ENCODE data around the gene COG1. TPM values are rescaled to one million over a fixed set of nuclear protein-coding genes. Genes with fewer than 3 reads are reported as not detected.

Gene COG1
- total RNA-seq, 2 experiments from 2014 or later = 83.0 to 86.2 TPM

DNA sequence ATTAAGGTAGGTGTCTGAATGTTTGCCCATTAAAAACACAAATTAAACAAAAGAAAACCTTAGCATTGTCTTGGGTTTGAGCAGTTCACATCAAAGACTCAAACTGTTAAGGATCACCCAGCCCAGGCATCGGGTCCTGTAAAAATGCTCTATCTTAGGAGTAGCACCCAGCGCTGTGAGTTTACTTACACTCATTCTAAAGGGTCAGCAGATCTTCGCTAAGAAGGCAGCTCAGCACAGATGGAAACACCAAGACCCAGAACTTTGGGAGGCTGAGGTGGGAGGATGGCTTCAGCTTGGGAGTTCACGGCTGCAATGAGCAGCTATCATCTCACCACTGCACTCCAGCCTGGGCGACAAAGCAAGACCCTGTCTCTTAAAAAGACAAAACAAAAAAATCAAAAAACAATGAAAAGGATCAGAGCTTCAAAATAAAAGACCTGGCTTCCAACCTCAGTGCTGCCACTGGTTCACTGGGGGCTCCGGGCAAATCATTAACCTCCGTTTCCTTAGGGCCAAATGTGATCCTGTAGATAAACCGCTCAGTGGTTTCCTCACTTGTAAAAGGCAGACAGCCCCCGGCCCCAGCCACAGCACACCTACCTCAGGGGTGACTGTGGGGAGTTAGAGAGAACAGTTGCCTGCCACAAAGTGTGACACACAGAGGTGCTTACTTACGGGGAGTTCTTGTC lies 11.1 kb downstream of the COG1 start:
- H3K27ac ChIP-seq (ENCODE audit: low read depth in 1 of 2, low read length in 2 of 2) = peak overlapping the region; percentile 8 to 33

DNA sequence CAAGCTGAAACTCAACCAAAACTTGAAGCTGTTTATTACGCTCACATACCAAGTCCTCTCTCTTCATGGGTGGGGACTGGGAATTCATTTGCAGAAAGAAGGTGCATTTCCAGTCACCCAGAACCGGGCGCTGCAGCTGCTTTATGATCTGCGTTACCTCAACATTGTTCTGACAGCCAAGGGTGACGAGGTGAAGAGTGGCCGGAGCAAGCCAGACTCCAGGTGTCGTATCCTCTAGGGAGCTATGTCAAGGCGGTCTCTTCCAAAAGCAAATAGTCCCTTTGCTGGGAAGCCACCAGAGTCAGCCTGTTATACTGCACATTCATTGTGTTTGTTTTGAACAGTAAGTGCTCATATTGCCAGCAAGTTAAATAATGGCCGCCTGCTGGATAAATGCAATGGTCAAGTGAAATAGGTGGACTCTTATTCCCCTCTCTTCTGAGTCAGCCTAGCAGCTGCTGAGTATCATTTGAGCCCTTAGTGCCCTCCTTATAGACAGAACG lies 12.7 kb downstream of the COG1 start:
- H3K4me1 Mint-ChIP-seq (ENCODE audit: low read depth) = peaks cover 36% of the 10 kb centered on the region
- Histone ChIP-seq H3K36me3 (ENCODE audit: insufficient read depth, low read length) (peaks cover 80% of the 10 kb centered on the region), H3K4me1 (ENCODE audit: insufficient read depth, low read length) (peaks cover 26% of the 10 kb centered on the region), H3K27ac (ENCODE audit: low read depth in 1 of 2, low read length in 2 of 2) (no peak overlapping the region), H3K4me3 (ENCODE audit: low read length) (no peak overlapping the region), H3K9me3 (ENCODE audit: control insufficient read depth in 1 of 2, insufficient read depth in 1 of 2, low read length in 2 of 2) (no peaks in the 10 kb centered on the region), H3K27me3 (ENCODE audit: control insufficient read depth in 1 of 2, insufficient read depth in 2 of 2, low read length in 2 of 2) (no peaks in the 10 kb centered on the region)
- H3K9me3 Mint-ChIP-seq = no peaks in the 10 kb centered on the region
- ATAC-seq (ENCODE audit: poor library complexity) (no peak), DNase-seq (no peak)
- POLR2A ChIA-PET = no interaction called here
- H3K36me3 Mint-ChIP-seq (ENCODE audit: low read depth) = peaks cover 92% of the 10 kb centered on the region
- no peaks in the 10 kb centered on the region for H3K27me3 Mint-ChIP-seq
- H3K4me3 Mint-ChIP-seq = no peak overlapping the region
- TF ChIP-seq, protein P1, sequence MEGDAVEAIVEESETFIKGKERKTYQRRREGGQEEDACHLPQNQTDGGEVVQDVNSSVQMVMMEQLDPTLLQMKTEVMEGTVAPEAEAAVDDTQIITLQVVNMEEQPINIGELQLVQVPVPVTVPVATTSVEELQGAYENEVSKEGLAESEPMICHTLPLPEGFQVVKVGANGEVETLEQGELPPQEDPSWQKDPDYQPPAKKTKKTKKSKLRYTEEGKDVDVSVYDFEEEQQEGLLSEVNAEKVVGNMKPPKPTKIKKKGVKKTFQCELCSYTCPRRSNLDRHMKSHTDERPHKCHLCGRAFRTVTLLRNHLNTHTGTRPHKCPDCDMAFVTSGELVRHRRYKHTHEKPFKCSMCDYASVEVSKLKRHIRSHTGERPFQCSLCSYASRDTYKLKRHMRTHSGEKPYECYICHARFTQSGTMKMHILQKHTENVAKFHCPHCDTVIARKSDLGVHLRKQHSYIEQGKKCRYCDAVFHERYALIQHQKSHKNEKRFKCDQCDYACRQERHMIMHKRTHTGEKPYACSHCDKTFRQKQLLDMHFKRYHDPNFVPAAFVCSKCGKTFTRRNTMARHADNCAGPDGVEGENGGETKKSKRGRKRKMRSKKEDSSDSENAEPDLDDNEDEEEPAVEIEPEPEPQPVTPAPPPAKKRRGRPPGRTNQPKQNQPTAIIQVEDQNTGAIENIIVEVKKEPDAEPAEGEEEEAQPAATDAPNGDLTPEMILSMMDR (IDR thresholded peaks at IDR 0.05) = no peak
- peak overlapping the region; percentile 30 for H3K27ac Mint-ChIP-seq
- intact Hi-C loops (cut with DNase I, micrococcal nuclease) = no loop called here
- CTCF ChIA-PET = no interaction called here

More for the DNA sequence above, 11.1 kb downstream of the COG1 start:
- no peaks in the 10 kb centered on the region for H3K27me3 ChIP-seq (ENCODE audit: control insufficient read depth in 1 of 2, insufficient read depth in 2 of 2, low read length in 2 of 2)
- ChIA-PET POLR2A (interaction anchor here (1.2 to 2.5 kb wide), 3 partner anchors 8 to 28 kb away, joined by 4 to 17 read pairs (median 6); a partner anchor contains a TSS), CTCF (interaction anchor here (1.0 kb wide), 1 partner anchor 12 kb away, joined by 3 read pairs; no protein-coding TSS in a partner anchor)
- TF ChIP-seq, protein P1 (IDR thresholded peaks at IDR 0.05) = no peak
- no peaks in the 10 kb centered on the region for H3K9me3 Mint-ChIP-seq
- H3K27ac Mint-ChIP-seq = peak overlapping the region; percentile 87
- peaks cover 92% of the 10 kb centered on the region for H3K36me3 Mint-ChIP-seq (ENCODE audit: low read depth)
- H3K4me1 Mint-ChIP-seq (ENCODE audit: low read depth) = peaks cover 28% of the 10 kb centered on the region
- peaks cover 83% of the 10 kb centered on the region for H3K36me3 ChIP-seq (ENCODE audit: insufficient read depth, low read length)
- ATAC-seq (ENCODE audit: poor library complexity) (peak; percentile 78), DNase-seq (peak in 7 of 14 experiments; percentile 15 to 55 (median 31))
- H3K27me3 Mint-ChIP-seq = no peaks in the 10 kb centered on the region
- no peak overlapping the region for H3K4me3 ChIP-seq (ENCODE audit: low read length)
- H3K4me3 Mint-ChIP-seq = peak overlapping the region; percentile 42
- intact Hi-C loops (cut with DNase I, micrococcal nuclease) = no loop called here
- no peaks in the 10 kb centered on the region for H3K9me3 ChIP-seq (ENCODE audit: control insufficient read depth in 1 of 2, insufficient read depth in 1 of 2, low read length in 2 of 2)
- H3K4me1 ChIP-seq (ENCODE audit: insufficient read depth, low read length) = peaks cover 24% of the 10 kb centered on the region

DNA sequence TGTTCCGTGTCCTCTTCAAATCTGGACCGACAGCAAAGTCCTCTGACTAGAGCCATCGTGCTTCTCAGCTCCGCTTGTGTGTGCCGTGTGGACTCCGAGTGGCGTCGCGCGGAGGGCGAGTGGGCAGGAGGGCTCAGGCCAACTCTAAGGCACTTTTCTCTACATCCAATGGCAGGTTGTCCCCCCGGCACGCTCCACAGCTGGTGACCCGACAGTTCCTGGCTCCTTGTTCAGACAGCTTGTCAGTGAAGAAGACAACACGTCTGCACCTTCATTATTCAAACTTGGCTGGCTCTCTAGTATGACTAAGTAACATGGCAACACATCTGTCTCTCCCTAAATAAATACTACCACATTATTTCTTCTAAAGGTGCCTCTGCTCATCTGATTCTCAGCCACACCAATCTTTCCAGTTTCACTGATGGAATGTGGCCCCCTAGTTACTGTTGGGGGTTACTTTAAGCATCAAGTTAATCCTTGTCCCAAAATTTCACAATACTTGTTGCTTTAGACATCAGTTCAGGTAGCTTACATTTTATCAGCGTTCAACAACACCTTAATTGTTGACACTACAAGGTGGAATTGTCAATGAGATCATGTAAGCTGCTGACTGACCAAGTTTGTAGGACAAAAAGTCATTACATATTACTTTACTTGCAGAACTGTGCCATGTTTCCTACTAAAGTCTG lies 15.4 kb downstream of the COG1 start:
- no peak for ATAC-seq (ENCODE audit: poor library complexity)
- H3K27me3 ChIP-seq (ENCODE audit: control insufficient read depth in 1 of 2, insufficient read depth in 2 of 2, low read length in 2 of 2) = no peaks in the 10 kb centered on the region
- no peaks in the 10 kb centered on the region for H3K27me3 Mint-ChIP-seq
- H3K9me3 ChIP-seq (ENCODE audit: control insufficient read depth in 1 of 2, insufficient read depth in 1 of 2, low read length in 2 of 2) = no peaks in the 10 kb centered on the region
- H3K4me1 ChIP-seq (ENCODE audit: insufficient read depth, low read length) = peaks cover 34% of the 10 kb centered on the region
- no peaks in the 10 kb centered on the region for H3K9me3 Mint-ChIP-seq
- CTCF ChIA-PET = no interaction called here
- peaks cover 43% of the 10 kb centered on the region for H3K4me1 Mint-ChIP-seq (ENCODE audit: low read depth)
- H3K4me3 Mint-ChIP-seq = no peak overlapping the region
- intact Hi-C loops (cut with DNase I, micrococcal nuclease) = loop anchor here in 1 of 2 experiments (2.0 kb wide), 1 partner anchor 13 kb away; no protein-coding TSS in a partner anchor
- H3K27ac ChIP-seq (ENCODE audit: low read depth in 1 of 2, low read length in 2 of 2) = no peak overlapping the region
- peaks cover 73% of the 10 kb centered on the region for H3K36me3 Mint-ChIP-seq (ENCODE audit: low read depth)
- TF ChIP-seq, protein P1 (IDR thresholded peaks at IDR 0.05) = no peak
- DNase-seq = no peak
- POLR2A ChIA-PET = no interaction called here
- H3K36me3 ChIP-seq (ENCODE audit: insufficient read depth, low read length) = peaks cover 55% of the 10 kb centered on the region
- H3K27ac Mint-ChIP-seq = peak overlapping the region; percentile 86
- H3K4me3 ChIP-seq (ENCODE audit: low read length) = no peak overlapping the region
